Tibial nerve (tissue), 4 donors: Measurements from ENCODE around the gene ITIH2. TPM values are rescaled to one million over a fixed set of nuclear protein-coding genes. Genes with fewer than 3 reads are reported as not detected.

Experiments used
- DNase-seq, 2 donors: peaks; one replicate each; pipeline ENCODE4 v3.0.0-alpha.2; 2019; ENCODE audit warnings: low spot score in 2 of 2
- H3K27ac ChIP-seq, 4 donors: fragments of 200-600 bp; sonication (generic) in 3 of 4; one replicate each; pipeline ENCODE4 v1.5.1; 2017 to 2019; ENCODE audit warnings: mild to moderate bottlenecking in 1 of 4
- H3K27me3 ChIP-seq, 2 donors: fragments of 200-600 bp; sonication (generic) in 1 of 2; one replicate each; pipeline versions ENCODE4 v1.5.1 to v1.6.0; 2017 to 2019
- H3K36me3 ChIP-seq, 3 donors: fragments of 200-600 bp; sonication (generic); one replicate each; pipeline ENCODE4 v1.5.1; 2018 to 2019
- H3K4me1 ChIP-seq, 4 donors: fragments of 200-600 bp; sonication (generic) in 3 of 4; one replicate each; pipeline ENCODE4 v1.5.1; 2017 to 2019
- H3K4me3 ChIP-seq, 4 donors: fragments of 200-600 bp; sonication (generic) in 3 of 4; one replicate each; pipeline ENCODE4 v1.5.1; 2017 to 2019; ENCODE audit warnings: mild to moderate bottlenecking in 1 of 4, moderate library complexity in 1 of 4
- H3K9me3 ChIP-seq, 4 donors: fragments of 200-600 bp; sonication (generic) in 3 of 4; one replicate each; pipeline ENCODE4 v1.5.1; 2017 to 2019
- EP300 ChIP-seq, 2 donors: sonication (generic); formaldehyde crosslinking; IDR thresholded peaks; one replicate each; pipeline ENCODE4 v1.6.1; 2017; ENCODE audit warnings: antibody characterized with exemption in 2 of 2, mild to moderate bottlenecking in 1 of 2
- POLR2A ChIP-seq, 2 donors: fragments of 450-650 bp; IDR thresholded peaks; one replicate each; pipeline ENCODE4 v1.6.1; 2017; ENCODE audit warnings: antibody characterized with exemption in 2 of 2, mild to moderate bottlenecking in 2 of 2, moderate library complexity in 2 of 2
- WGBS, 2 donors: methylation state at CpG; one replicate each; pipeline ENCODE4 v1.1.5; 2018; 5-methylcytosine and 5-hydroxymethylcytosine counted together
- total RNA-seq, 4 donors: library from RNA; depleted of rRNA; stranded (reverse); fragments of >200 nt; gene quantifications; one replicate each; pipeline ENCODE4 v1.1.0, GENCODE V29; 2016
- TF ChIP-seq, protein P1 (sequence below), 5 experiments: fragments of 200-600 bp in 3 of 5; fragments of 450-650 bp in 2 of 5; sonication (generic) in 3 of 5; IDR thresholded peaks; one replicate each; pipeline ENCODE4 v1.5.1; 2016 to 2019; ENCODE audit warnings: antibody characterized with exemption in 5 of 5, mild to moderate bottlenecking in 3 of 5, moderate library complexity in 2 of 5

Gene ITIH2
- total RNA-seq, 4 donors from 2014 or later, result not detected

DNA sequence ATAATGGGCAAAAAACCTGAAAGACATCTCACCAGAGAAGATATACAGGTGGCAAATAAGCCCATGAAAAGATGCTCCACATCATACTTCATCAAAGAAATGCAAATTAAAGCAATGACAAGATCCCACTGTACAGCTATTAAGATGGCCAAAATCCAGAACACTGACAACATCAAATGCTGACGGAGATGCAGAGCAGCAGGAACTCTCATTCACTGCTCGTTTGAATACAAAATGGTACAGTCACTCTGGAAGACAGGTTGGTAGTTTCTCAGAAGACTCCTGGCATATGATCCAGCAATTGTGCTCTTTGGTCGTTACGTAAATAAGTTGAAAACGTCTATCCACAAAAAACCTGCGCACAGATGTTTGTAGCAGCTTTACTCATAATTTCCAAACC is 49.1 kb downstream of the ITIH2 start:
- H3K36me3 ChIP-seq, result peaks cover 0 to 66% (median 0%) of the 10 kb centered on the region in 3 donors
- TF ChIP-seq EP300 (IDR thresholded peaks at IDR 0.05) (no peak), POLR2A (IDR thresholded peaks at IDR 0.05) (no peak)
- TF ChIP-seq, protein P1, sequence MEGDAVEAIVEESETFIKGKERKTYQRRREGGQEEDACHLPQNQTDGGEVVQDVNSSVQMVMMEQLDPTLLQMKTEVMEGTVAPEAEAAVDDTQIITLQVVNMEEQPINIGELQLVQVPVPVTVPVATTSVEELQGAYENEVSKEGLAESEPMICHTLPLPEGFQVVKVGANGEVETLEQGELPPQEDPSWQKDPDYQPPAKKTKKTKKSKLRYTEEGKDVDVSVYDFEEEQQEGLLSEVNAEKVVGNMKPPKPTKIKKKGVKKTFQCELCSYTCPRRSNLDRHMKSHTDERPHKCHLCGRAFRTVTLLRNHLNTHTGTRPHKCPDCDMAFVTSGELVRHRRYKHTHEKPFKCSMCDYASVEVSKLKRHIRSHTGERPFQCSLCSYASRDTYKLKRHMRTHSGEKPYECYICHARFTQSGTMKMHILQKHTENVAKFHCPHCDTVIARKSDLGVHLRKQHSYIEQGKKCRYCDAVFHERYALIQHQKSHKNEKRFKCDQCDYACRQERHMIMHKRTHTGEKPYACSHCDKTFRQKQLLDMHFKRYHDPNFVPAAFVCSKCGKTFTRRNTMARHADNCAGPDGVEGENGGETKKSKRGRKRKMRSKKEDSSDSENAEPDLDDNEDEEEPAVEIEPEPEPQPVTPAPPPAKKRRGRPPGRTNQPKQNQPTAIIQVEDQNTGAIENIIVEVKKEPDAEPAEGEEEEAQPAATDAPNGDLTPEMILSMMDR (IDR thresholded peaks at IDR 0.05), result no peak
- WGBS, 2 donors, result 91 to 95% methylated on average over 6 of the region's 6 CpGs
- no peak overlapping the region for H3K27ac ChIP-seq
- DNase-seq, result no peak
- H3K4me1 ChIP-seq, result no peaks in the 10 kb centered on the region
- no peaks in the 10 kb centered on the region for H3K27me3 ChIP-seq
- peaks cover 0 to 4% (median 0%) of the 10 kb centered on the region in 4 donors for H3K9me3 ChIP-seq
- H3K4me3 ChIP-seq, result no peak overlapping the region

DNA sequence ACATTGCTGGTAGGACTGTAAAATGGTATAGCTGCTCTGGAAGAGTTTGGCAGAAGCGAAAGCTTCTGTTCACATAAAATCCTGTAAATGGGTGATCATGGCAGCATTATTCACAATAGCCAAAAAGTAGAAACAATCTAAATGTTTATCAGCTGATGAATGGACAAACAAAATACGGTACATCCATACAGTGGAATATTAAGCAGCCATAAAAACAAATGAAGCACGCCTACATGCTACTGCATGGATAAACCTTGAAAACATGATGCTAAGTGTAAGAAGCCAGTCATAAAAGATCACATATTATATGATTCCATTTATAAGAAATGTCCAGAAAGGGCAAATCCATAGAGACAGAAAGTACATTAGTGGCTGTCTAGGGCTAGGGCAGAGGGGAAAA is 52.0 kb downstream of the ITIH2 start:
- H3K27ac ChIP-seq, result no peak overlapping the region
- TF ChIP-seq POLR2A (IDR thresholded peaks at IDR 0.05), result no peak
- TF ChIP-seq, protein P1 (IDR thresholded peaks at IDR 0.05), result no peak
- TF ChIP-seq EP300 (IDR thresholded peaks at IDR 0.05), result no peak
- 97 to 99% methylated on average over 3 of the region's 3 CpGs for WGBS, 2 donors
- H3K4me1 ChIP-seq, result no peaks in the 10 kb centered on the region
- H3K9me3 ChIP-seq, result peaks cover 0 to 4% (median 0%) of the 10 kb centered on the region in 4 donors
- no peak for DNase-seq
- peaks cover 0 to 85% (median 0%) of the 10 kb centered on the region in 3 donors for H3K36me3 ChIP-seq
- no peak overlapping the region for H3K4me3 ChIP-seq
- no peaks in the 10 kb centered on the region for H3K27me3 ChIP-seq

GRCh38 chr10:7756360-7756992 is 53.4 kb downstream of the ITIH2 start:
- Histone ChIP-seq H3K9me3 (peaks cover 0 to 4% (median 0%) of the 10 kb centered on the region in 4 donors), H3K4me3 (no peak overlapping the region), H3K27me3 (no peaks in the 10 kb centered on the region), H3K27ac (no peak overlapping the region), H3K36me3 (peaks cover 0 to 92% (median 0%) of the 10 kb centered on the region in 3 donors), H3K4me1 (no peaks in the 10 kb centered on the region)
- no peak for DNase-seq
- WGBS, 2 donors, result 72 to 84% methylated on average over 7 of the region's 7 CpGs
- TF ChIP-seq POLR2A (IDR thresholded peaks at IDR 0.05) (no peak), EP300 (IDR thresholded peaks at IDR 0.05) (no peak)
- TF ChIP-seq, protein P1 (IDR thresholded peaks at IDR 0.05), result peak in 1 of 5 experiments; percentile 12

- no peaks in the 10 kb centered on the region for H3K9me3 ChIP-seq
- H3K4me3 ChIP-seq, result no peak overlapping the region
- peaks cover 0 to 15% (median 0%) of the 10 kb centered on the region in 4 donors for H3K4me1 ChIP-seq
- H3K27ac ChIP-seq, result no peak overlapping the region
- H3K27me3 ChIP-seq, result no peaks in the 10 kb centered on the region
- H3K36me3 ChIP-seq, result peaks cover 0 to 98% (median 4%) of the 10 kb centered on the region in 3 donors
- WGBS, 2 donors, result 45 to 55% methylated on average over 5 of the region's 5 CpGs
- DNase-seq, result no peak
- no peak for TF ChIP-seq POLR2A (IDR thresholded peaks at IDR 0.05)
- no peak for TF ChIP-seq EP300 (IDR thresholded peaks at IDR 0.05)
- TF ChIP-seq, protein P1 (IDR thresholded peaks at IDR 0.05), result no peak
These were observed 60.8 kb downstream of the ITIH2 start for GRCh38 chr10:7763929-7764328.

GRCh38 chr10:7766241-7766640 is 63.1 kb downstream of the ITIH2 start:
- H3K36me3 ChIP-seq, result peaks cover 0 to 97% (median 4%) of the 10 kb centered on the region in 3 donors

More at GRCh38 chr10:7766241-7766640, 63.1 kb downstream of the ITIH2 start:
- Histone ChIP-seq H3K4me1 (peaks cover 0 to 15% (median 0%) of the 10 kb centered on the region in 4 donors), H3K27me3 (no peaks in the 10 kb centered on the region), H3K27ac (no peak overlapping the region), H3K4me3 (no peak overlapping the region), H3K9me3 (no peaks in the 10 kb centered on the region)
- DNase-seq, result no peak
- no peak for TF ChIP-seq POLR2A (IDR thresholded peaks at IDR 0.05)
- TF ChIP-seq EP300 (IDR thresholded peaks at IDR 0.05), result no peak
- TF ChIP-seq, protein P1 (IDR thresholded peaks at IDR 0.05), result no peak
- 61 to 62% methylated on average over 3 of the region's 3 CpGs for WGBS, 2 donors
